PC-3 (cell line): ENCODE data around the gene GRIK5. TPM values are rescaled to one million over a fixed set of nuclear protein-coding genes. Genes with fewer than 3 reads are reported as not detected.

Experiments used
- ATAC-seq: fragments of 200-7000 bp; cut with Tn5 transposase; 2 replicates; pipeline ENCODE4 v1.9.1; 2020; ENCODE audit warnings: mild to moderate bottlenecking, moderate library complexity
- BruUV-seq: library from RNA; stranded (reverse); fragments of 400-500 nt; replicated peaks from 2 replicates; lab custom pipeline; 2021; lab: Mats Ljungman, UMichigan
- CTCF ChIA-PET: fragments of 300-600 bp; sonication (Branson Sonifier 250); formaldehyde crosslinking; loops from one replicate; lab custom pipeline; 2022; ENCODE audit warnings: antibody characterized with exemption; lab: Charles Lee
- POLR2A ChIA-PET: fragments of 300-600 bp; sonication (Branson Sonifier 250); formaldehyde crosslinking; loops from one replicate; lab custom pipeline; 2022; ENCODE audit warnings: antibody characterized with exemption; ENCODE audit not compliant: unreplicated experiment; lab: Charles Lee
- DNase-seq: peaks from one replicate; pipeline ENCODE4 v3.0.0-alpha.2; 2015
- H2AFZ ChIP-seq: fragments of 300-600 bp; sonication (generic); 2 replicates; pipeline ENCODE4 v1.6.0; 2016; ENCODE audit warnings: antibody characterized with exemption, low read length
- H3F3A ChIP-seq: fragments of 300-600 bp; sonication (generic); one replicate; pipeline ENCODE4 v1.6.0; 2017; ENCODE audit warnings: antibody characterized with exemption, low read length, control low read depth, mild to moderate bottlenecking; ENCODE audit not compliant: unreplicated experiment
- H3K27ac ChIP-seq: fragments of 300-600 bp; sonication (generic); 2 replicates; pipeline ENCODE4 v1.5.1; 2016; ENCODE audit warnings: mild to moderate bottlenecking, low read length
- H3K27me3 ChIP-seq: fragments of 300-600 bp; sonication (generic); 2 replicates; pipeline ENCODE4 v1.6.1; 2016; ENCODE audit warnings: low read length, mixed read lengths
- H3K36me3 ChIP-seq: fragments of 300-600 bp; sonication (generic); 2 replicates; pipeline ENCODE4 v1.6.1; 2016; ENCODE audit warnings: low read depth, mixed run types, low read length, mixed read lengths
- H3K4me1 ChIP-seq: fragments of 300-600 bp; sonication (generic); 2 replicates; pipeline ENCODE4 v1.5.1; 2016; ENCODE audit warnings: low read length; ENCODE audit not compliant: insufficient read depth
- H3K4me2 ChIP-seq: fragments of 300-600 bp; sonication (generic); 2 replicates; pipeline ENCODE4 v1.6.0; 2016; ENCODE audit warnings: low read length
- H3K4me3 ChIP-seq: fragments of 300-600 bp; sonication (generic); 2 replicates; pipeline ENCODE4 v1.5.1; 2016; ENCODE audit warnings: mild to moderate bottlenecking, low read length, mixed read lengths
- H3K79me2 ChIP-seq: fragments of 300-600 bp; sonication (generic); 2 replicates; pipeline ENCODE4 v1.6.1; 2017; ENCODE audit warnings: low read length, mixed read lengths
- H3K9ac ChIP-seq: fragments of 300-600 bp; sonication (generic); 2 replicates; pipeline ENCODE4 v1.6.0; 2016; ENCODE audit warnings: mild to moderate bottlenecking, low read length
- H3K9me2 ChIP-seq: fragments of 300-600 bp; sonication (generic); replicated peaks from 2 replicates; pipeline ENCODE4 v1.6.1; 2016; ENCODE audit warnings: mixed run types, low read length, mixed read lengths
- H3K9me3 ChIP-seq: fragments of 300-600 bp; sonication (generic); 2 replicates; pipeline ENCODE4 v1.6.1; 2016; ENCODE audit warnings: low read length, mixed read lengths
- H4K20me1 ChIP-seq: fragments of 300-600 bp; sonication (generic); 2 replicates; pipeline ENCODE4 v1.6.1; 2016; ENCODE audit warnings: low read length, mixed read lengths
- CTCF ChIP-seq: fragments of 300-600 bp; sonication (generic); conservative IDR thresholded peaks from 2 replicates; pipeline ENCODE4 v1.5.1; 2017; ENCODE audit warnings: antibody characterized with exemption, low read depth, mild to moderate bottlenecking, low read length
- EZH2 ChIP-seq: fragments of 300-600 bp; sonication (generic); IDR thresholded peaks from one replicate; pipeline ENCODE4 v1.6.1; 2017; ENCODE audit warnings: antibody characterized with exemption, mild to moderate bottlenecking, low read length; ENCODE audit not compliant: unreplicated experiment
- EZH2phosphoT487 ChIP-seq: fragments of 300-600 bp; sonication (generic); IDR thresholded peaks from 2 replicates; pipeline ENCODE4 v1.6.1; 2018; ENCODE audit warnings: mild to moderate bottlenecking, antibody characterized with exemption, low read length, borderline replicate concordance
- intact Hi-C: fragments of 100-400 bp; cut with micrococcal nuclease; formaldehyde crosslinking; loops from 2 replicates; pipeline ENCODE4 v1.9.0; 2023
- total RNA-seq: library from RNA; depleted of rRNA; stranded (reverse); fragments of >200 nt; gene quantifications from 2 replicates; pipeline ENCODE4 v1.2.3, GENCODE V29; 2014

The GRIK5 gene
- total RNA-seq, 1 experiment from 2014 or later = not detected

- no peak overlapping the region for H3K4me3 ChIP-seq
- no peaks in the 10 kb centered on the region for H3K4me1 ChIP-seq
- intact Hi-C loops = no loop called here
- H3F3A ChIP-seq = no peaks in the 10 kb centered on the region
- no TSS peak for BruUV-seq
- CTCF ChIA-PET = no interaction called here
- ATAC-seq = no peak
- no peak for DNase-seq
- POLR2A ChIA-PET = no interaction called here
- no peaks in the 10 kb centered on the region for H3K9me3 ChIP-seq
- no peaks in the 10 kb centered on the region for H4K20me1 ChIP-seq
- H3K27ac ChIP-seq = no peak overlapping the region
- H3K9ac ChIP-seq = no peak overlapping the region
- H3K9me2 ChIP-seq = no peaks in the 10 kb centered on the region
- no peak overlapping the region for H3K4me2 ChIP-seq
- TF ChIP-seq EZH2phosphoT487 = no peak
- TF ChIP-seq EZH2 = no peak
- peaks cover 37% of the 10 kb centered on the region for H3K27me3 ChIP-seq
- H3K79me2 ChIP-seq = no peaks in the 10 kb centered on the region
- no peak overlapping the region for H2AFZ ChIP-seq
- no peaks in the 10 kb centered on the region for H3K36me3 ChIP-seq
Measured at GRCh38 chr19:42003506-42004294, 66.3 kb downstream of the GRIK5 start.

- Histone ChIP-seq H3K4me1 (no peaks in the 10 kb centered on the region), H3K9ac (no peak overlapping the region), H4K20me1 (no peaks in the 10 kb centered on the region), H3K27ac (no peak overlapping the region), H3K27me3 (peaks cover 43% of the 10 kb centered on the region), H3K9me2 (no peaks in the 10 kb centered on the region), H3K4me2 (no peak overlapping the region), H3F3A (no peaks in the 10 kb centered on the region), H2AFZ (no peak overlapping the region), H3K4me3 (no peak overlapping the region), H3K36me3 (no peaks in the 10 kb centered on the region), H3K79me2 (no peaks in the 10 kb centered on the region), H3K9me3 (no peaks in the 10 kb centered on the region)
- POLR2A ChIA-PET = no interaction called here
- ATAC-seq (no peak), DNase-seq (no peak)
- CTCF ChIA-PET = no interaction called here
- TF ChIP-seq EZH2phosphoT487 (no peak), EZH2 (no peak), CTCF (no peak)
- intact Hi-C loops = no loop called here
- BruUV-seq = no TSS peak
Measured at GRCh38 chr19:41999878-42000208, 70.2 kb downstream of the GRIK5 start.

GRCh38 chr19:41999071-41999877 lies 70.7 kb downstream of the GRIK5 start:
- Histone ChIP-seq H3K9me2 (no peaks in the 10 kb centered on the region), H3K9me3 (no peaks in the 10 kb centered on the region), H3K9ac (no peak overlapping the region), H3K36me3 (no peaks in the 10 kb centered on the region), H3K27ac (no peak overlapping the region), H3K4me1 (no peaks in the 10 kb centered on the region), H2AFZ (no peak overlapping the region), H3K4me2 (no peak overlapping the region), H3K4me3 (no peak overlapping the region), H3K27me3 (peaks cover 42% of the 10 kb centered on the region), H3K79me2 (no peaks in the 10 kb centered on the region), H3F3A (no peaks in the 10 kb centered on the region), H4K20me1 (no peaks in the 10 kb centered on the region)
- no peak for ATAC-seq
- BruUV-seq = no TSS peak
- no peak for DNase-seq
- POLR2A ChIA-PET = no interaction called here
- TF ChIP-seq EZH2phosphoT487 (no peak), EZH2 (no peak), CTCF (no peak)
- intact Hi-C loops = no loop called here
- CTCF ChIA-PET = no interaction called here
